ENCODE data around the gene GHITM. TPM values are rescaled to one million over a fixed set of nuclear protein-coding genes. Genes with fewer than 3 reads are reported as not detected.

GHITM gene
- total RNA-seq, 2 donors from 2014 or later, result 242 to 490 TPM

DNA sequence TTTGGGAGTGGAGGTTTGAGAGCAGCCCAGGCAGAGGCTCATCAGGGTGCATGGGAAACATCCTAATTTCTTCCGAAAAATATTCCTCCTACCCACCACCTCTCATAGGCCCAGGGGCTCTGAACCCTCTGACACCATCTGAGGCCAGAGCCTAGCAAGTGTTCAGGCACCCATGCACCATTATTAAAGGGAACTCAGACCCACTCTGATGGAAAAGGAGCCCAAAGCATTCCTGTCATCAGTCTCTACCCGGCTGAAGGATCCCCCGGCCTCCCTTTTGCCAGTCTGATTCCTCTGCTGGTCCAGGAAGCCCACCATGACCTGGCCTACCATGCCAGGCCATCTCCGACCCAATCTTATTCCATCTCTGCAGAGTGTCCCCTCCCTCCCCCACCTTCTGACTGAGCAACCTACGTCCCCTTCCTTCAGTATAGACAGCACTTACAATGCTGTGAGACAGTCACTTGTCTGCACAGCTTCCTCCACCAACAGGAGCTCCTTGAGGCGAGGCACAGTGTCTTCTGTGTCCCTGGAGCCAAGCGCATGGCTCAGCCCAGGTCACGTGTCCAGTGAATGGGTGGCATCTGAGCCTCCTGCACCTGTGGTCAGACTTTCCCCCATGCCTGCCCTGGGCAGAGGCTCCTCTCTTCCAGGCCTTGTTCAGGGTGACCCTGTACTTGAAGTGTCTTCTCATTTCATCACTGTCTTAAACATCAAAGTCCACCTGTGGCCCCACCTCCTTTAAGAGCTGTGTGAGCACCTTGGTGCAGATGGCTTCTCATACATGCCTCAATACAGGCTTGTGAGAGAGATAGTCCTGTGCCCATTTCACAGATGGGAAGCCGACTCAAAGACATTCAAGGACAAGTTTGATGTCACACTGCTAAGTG, 33.4 kb downstream of the GHITM start:
- no peak overlapping the region for H3K27ac ChIP-seq
- H3K27me3 ChIP-seq, result no peaks in the 10 kb centered on the region
- no peaks in the 10 kb centered on the region for H3K4me1 ChIP-seq
- TF ChIP-seq, protein P1, sequence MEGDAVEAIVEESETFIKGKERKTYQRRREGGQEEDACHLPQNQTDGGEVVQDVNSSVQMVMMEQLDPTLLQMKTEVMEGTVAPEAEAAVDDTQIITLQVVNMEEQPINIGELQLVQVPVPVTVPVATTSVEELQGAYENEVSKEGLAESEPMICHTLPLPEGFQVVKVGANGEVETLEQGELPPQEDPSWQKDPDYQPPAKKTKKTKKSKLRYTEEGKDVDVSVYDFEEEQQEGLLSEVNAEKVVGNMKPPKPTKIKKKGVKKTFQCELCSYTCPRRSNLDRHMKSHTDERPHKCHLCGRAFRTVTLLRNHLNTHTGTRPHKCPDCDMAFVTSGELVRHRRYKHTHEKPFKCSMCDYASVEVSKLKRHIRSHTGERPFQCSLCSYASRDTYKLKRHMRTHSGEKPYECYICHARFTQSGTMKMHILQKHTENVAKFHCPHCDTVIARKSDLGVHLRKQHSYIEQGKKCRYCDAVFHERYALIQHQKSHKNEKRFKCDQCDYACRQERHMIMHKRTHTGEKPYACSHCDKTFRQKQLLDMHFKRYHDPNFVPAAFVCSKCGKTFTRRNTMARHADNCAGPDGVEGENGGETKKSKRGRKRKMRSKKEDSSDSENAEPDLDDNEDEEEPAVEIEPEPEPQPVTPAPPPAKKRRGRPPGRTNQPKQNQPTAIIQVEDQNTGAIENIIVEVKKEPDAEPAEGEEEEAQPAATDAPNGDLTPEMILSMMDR (IDR thresholded peaks at IDR 0.05), result no peak
- H3K36me3 ChIP-seq, result no peaks in the 10 kb centered on the region
- H3K9me3 ChIP-seq, result no peaks in the 10 kb centered on the region
- DNase-seq (ENCODE audit: low spot score), result no peak
- H3K4me3 ChIP-seq, result no peak overlapping the region

DNA sequence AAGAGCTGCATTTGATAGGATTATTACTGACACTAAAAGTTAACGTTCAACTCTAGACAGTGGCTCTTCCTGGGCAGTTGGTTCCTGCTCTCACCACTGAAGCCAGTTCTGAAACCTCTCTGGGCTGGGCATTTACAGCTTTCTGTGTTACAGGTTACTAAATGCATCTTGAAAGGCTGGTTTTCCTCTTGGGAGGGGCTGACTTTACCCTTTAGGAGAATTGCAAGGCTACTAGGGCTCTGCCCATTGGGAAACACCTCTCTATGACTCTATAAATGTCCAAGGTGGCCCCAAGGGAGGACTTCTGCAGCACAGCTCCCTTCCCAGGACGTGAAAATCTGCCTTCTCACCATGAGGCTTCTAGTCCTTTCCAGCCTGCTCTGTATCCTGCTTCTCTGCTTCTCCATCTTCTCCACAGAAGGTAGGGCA, 34.2 kb downstream of the GHITM start, which contains the start of gene GPR15LG:
TSS of gene GPR15LG (plus strand) at position 301 of the 429 bp plus-strand sequence. CDS start at position 352, 51 bp downstream.
- H3K4me1 ChIP-seq, result no peaks in the 10 kb centered on the region
- no peak within 1 kb of the TSS for H3K4me3 ChIP-seq
- TF ChIP-seq, protein P1 (IDR thresholded peaks at IDR 0.05), result no peak
- DNase-seq (ENCODE audit: low spot score), result no peak
- H3K27me3 ChIP-seq, result no peaks in the 10 kb centered on the region
- no peaks in the 10 kb centered on the region for H3K36me3 ChIP-seq
- H3K9me3 ChIP-seq, result no peaks in the 10 kb centered on the region
- H3K27ac ChIP-seq, result no peak within 1 kb of the TSS

DNA sequence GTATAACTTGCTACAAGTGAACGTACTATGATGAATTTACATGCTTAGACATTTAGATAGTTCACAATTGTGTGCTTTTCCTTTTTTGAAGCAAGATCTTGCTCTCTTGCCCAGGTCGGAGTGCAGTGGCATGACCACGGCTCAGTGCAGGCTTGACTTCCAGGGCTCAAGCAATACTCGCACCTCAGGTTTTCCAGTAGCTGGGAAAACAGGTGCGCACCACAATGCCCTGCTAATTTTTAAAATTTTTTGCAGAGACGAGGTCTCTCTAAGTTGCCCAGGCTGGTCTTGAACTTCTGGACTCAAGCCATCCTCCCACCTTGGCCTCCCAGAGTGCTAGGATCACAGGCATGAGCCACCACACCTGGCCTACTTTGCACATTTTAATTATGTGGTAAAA, 36.1 kb downstream of the GHITM start:
- Histone ChIP-seq H3K27ac (no peak overlapping the region), H3K36me3 (no peaks in the 10 kb centered on the region), H3K4me1 (no peaks in the 10 kb centered on the region), H3K9me3 (no peaks in the 10 kb centered on the region), H3K27me3 (no peaks in the 10 kb centered on the region), H3K4me3 (no peak overlapping the region)
- TF ChIP-seq, protein P1 (IDR thresholded peaks at IDR 0.05), result no peak
- DNase-seq (ENCODE audit: low spot score), result no peak

DNA sequence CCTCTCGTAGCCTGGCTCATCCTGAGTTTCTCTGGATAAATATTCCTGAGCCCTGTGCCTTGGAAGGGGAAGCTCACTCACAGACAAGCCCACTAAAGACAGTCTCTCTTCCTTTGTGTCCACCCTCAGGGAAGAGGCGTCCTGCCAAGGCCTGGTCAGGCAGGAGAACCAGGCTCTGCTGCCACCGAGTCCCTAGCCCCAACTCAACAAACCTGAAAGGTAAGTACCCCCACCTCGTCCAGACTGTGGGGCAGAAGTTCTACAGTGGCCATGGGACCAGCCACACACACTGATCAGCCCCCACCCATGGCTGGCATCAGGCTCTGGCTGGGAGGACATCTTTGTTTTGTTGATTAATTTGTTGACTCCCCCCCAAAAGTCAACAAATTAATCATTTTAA, 37.0 kb downstream of the GHITM start:
- DNase-seq (ENCODE audit: low spot score), result no peak
- H3K27me3 ChIP-seq, result no peaks in the 10 kb centered on the region
- H3K4me1 ChIP-seq, result no peaks in the 10 kb centered on the region
- H3K36me3 ChIP-seq, result no peaks in the 10 kb centered on the region
- H3K27ac ChIP-seq, result no peak overlapping the region
- no peak overlapping the region for H3K4me3 ChIP-seq
- H3K9me3 ChIP-seq, result no peaks in the 10 kb centered on the region
- TF ChIP-seq, protein P1 (IDR thresholded peaks at IDR 0.05), result no peak

DNA sequence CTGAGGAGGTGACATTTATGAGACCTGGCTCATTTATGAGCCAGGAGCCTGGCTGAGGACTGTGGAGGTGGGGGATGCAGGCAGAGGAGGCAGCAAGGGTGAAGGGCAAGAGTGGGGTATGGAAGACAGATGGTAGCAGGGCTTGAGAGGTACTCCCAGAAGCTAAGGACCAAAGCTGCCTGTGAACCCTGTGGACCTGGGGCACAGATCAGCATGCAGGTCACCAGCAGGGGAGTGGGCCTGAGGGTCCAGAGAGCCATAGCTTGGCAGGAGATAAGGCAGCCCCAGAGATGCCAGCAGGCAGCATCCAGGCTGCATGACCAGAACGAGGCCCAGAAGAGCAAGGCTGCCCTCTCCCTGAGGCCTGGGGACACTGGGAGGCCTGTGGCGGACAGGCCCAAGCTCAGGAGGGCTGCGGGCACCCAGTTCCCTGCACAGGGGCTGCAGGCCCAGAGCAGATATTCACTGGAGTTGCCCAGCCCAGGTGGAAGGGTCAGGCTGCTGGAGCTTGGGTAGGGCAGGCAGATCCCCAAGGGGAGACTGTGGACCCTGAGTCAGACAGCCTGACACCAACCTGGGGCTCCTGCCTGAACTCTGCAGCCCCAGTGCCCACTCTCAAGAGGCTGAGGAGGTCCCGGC, 37.6 kb downstream of the GHITM start:
- H3K4me3 ChIP-seq, result no peak overlapping the region
- DNase-seq (ENCODE audit: low spot score), result no peak
- H3K27ac ChIP-seq, result no peak overlapping the region
- H3K4me1 ChIP-seq, result no peaks in the 10 kb centered on the region
- H3K36me3 ChIP-seq, result no peaks in the 10 kb centered on the region
- TF ChIP-seq, protein P1 (IDR thresholded peaks at IDR 0.05), result no peak
- no peaks in the 10 kb centered on the region for H3K9me3 ChIP-seq
- H3K27me3 ChIP-seq, result no peaks in the 10 kb centered on the region

Data from right atrium auricular region (tissue), 2 donors.